HL-60 (cell line): Measurements from ENCODE around the gene KREMEN2.

Experiments used
- DNase-seq, 2 experiments: peaks; one replicate each; pipeline ENCODE4 v3.0.0-alpha.2; 2010 to 2020; ENCODE audit warnings: low read depth in 1 of 2, low spot score in 1 of 2
- H3K27ac ChIP-seq: fragments of 250-450 bp; sonication (Bioruptor Pico); replicated peaks from 2 replicates; pipeline ENCODE4 v1.5.1; 2020; ENCODE audit warnings: mild to moderate bottlenecking, moderate library complexity
- H3K27me3 ChIP-seq: fragments of 250-450 bp; sonication (Bioruptor Pico); 2 replicates; pipeline ENCODE4 v1.5.1; 2021; ENCODE audit warnings: mild to moderate bottlenecking, moderate library complexity; ENCODE audit not compliant: insufficient read depth, poor library complexity, severe bottlenecking
- H3K4me3 ChIP-seq: replicated peaks from 2 replicates; pipeline ENCODE4 v1.5.1; 2011; ENCODE audit warnings: mild to moderate bottlenecking, control low read depth, low read length; ENCODE audit not compliant: insufficient read depth
- GABPA ChIP-seq: IDR thresholded peaks from 2 replicates; pipeline ENCODE4 v1.6.1; 2012; ENCODE audit warnings: low read depth
- POLR2AphosphoS5 ChIP-seq: IDR thresholded peaks from 2 replicates; pipeline ENCODE4 v1.6.1; 2012; ENCODE audit warnings: low read depth
- SPI1 ChIP-seq: IDR thresholded peaks from 2 replicates; pipeline ENCODE4 v1.6.1; 2012; ENCODE audit warnings: low read depth, mild to moderate bottlenecking, borderline replicate concordance
- TF ChIP-seq, protein P1 (sequence below): IDR thresholded peaks from one replicate; pipeline ENCODE4 v1.5.1; 2011; ENCODE audit warnings: low read length, control low read depth, inconsistent platforms; ENCODE audit not compliant: insufficient read depth
- TF ChIP-seq, protein P2 (sequence below): IDR thresholded peaks from 2 replicates; pipeline ENCODE4 v1.6.1; 2012; ENCODE audit warnings: low read depth; ENCODE audit not compliant: insufficient replicate concordance

Gene KREMEN2

DNA sequence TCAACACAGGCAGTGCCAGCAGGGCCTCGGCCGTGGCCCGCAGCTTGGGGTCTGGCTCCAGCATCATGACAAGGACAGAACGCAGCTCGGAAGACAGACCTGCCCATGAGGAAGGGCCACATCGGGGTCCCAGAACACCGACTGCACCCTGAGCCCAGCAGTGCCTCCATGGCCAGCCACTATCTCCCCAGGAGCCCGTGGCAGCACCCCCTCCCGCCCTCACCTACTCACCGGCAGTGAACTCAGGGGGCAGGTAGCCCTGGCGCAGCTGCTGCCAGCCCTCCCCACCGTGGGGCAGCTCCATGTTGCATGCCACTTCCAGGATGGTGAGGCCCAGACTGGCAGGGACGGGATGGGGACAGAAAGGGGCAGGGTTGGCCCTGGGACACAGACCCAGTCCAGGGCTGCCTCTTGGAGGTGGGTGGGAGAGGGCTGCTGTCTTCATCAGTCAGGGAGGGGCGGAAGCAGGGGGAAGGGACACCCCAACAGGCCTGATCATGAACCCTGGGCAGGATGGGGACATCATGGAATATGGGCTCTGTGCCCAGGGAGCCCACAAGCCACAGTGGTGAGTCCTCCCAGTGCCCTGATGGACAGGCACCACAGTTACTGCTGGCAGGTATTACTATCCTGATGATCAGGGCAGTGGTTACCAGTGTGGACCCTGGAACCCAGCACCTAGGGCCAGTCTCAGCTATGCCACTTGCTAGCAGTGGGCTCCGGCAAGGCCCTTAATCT is 10.4 kb downstream of the KREMEN2 start:
- TF ChIP-seq POLR2AphosphoS5 (peak; percentile 66), SPI1 (no peak), GABPA (no peak)
- H3K27ac ChIP-seq: no peak overlapping the region
- no peaks in the 10 kb centered on the region for H3K27me3 ChIP-seq
- DNase-seq: no peak
- H3K4me3 ChIP-seq: no peak overlapping the region

DNA sequence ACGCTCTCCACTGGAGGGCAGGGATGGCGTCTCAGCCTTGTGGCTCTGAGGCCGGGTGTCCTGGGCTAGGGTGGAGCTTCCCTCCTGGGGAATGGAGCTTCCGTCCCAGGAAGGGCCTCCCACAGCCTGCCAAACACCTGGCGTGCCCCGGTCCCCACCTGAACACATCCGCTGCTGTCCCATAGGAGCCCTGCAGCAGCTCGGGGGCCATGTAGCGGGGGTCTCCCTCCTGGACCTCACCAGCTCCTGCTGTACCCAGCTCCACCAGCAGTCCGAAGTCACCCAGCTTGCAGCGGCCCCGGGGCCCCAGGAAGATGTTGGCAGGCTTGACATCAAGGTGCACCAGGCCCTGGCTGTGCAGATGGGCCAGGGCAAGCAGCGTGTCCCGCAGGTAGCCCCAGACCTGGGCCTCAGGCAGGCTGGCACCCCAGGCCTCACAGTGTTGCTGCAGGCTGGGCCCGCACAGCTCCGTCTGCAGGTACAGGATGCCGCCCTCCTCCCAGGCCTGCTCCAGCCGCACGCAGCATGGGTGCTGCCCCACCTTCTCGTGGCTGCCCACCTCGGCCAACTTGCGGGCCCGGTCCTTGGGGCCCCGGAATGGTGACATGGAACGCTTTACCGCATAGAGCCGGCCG is 11.2 kb downstream of the KREMEN2 start:
- DNase-seq: no peak
- TF ChIP-seq, protein P1, sequence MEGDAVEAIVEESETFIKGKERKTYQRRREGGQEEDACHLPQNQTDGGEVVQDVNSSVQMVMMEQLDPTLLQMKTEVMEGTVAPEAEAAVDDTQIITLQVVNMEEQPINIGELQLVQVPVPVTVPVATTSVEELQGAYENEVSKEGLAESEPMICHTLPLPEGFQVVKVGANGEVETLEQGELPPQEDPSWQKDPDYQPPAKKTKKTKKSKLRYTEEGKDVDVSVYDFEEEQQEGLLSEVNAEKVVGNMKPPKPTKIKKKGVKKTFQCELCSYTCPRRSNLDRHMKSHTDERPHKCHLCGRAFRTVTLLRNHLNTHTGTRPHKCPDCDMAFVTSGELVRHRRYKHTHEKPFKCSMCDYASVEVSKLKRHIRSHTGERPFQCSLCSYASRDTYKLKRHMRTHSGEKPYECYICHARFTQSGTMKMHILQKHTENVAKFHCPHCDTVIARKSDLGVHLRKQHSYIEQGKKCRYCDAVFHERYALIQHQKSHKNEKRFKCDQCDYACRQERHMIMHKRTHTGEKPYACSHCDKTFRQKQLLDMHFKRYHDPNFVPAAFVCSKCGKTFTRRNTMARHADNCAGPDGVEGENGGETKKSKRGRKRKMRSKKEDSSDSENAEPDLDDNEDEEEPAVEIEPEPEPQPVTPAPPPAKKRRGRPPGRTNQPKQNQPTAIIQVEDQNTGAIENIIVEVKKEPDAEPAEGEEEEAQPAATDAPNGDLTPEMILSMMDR: no peak
- TF ChIP-seq, protein P2, sequence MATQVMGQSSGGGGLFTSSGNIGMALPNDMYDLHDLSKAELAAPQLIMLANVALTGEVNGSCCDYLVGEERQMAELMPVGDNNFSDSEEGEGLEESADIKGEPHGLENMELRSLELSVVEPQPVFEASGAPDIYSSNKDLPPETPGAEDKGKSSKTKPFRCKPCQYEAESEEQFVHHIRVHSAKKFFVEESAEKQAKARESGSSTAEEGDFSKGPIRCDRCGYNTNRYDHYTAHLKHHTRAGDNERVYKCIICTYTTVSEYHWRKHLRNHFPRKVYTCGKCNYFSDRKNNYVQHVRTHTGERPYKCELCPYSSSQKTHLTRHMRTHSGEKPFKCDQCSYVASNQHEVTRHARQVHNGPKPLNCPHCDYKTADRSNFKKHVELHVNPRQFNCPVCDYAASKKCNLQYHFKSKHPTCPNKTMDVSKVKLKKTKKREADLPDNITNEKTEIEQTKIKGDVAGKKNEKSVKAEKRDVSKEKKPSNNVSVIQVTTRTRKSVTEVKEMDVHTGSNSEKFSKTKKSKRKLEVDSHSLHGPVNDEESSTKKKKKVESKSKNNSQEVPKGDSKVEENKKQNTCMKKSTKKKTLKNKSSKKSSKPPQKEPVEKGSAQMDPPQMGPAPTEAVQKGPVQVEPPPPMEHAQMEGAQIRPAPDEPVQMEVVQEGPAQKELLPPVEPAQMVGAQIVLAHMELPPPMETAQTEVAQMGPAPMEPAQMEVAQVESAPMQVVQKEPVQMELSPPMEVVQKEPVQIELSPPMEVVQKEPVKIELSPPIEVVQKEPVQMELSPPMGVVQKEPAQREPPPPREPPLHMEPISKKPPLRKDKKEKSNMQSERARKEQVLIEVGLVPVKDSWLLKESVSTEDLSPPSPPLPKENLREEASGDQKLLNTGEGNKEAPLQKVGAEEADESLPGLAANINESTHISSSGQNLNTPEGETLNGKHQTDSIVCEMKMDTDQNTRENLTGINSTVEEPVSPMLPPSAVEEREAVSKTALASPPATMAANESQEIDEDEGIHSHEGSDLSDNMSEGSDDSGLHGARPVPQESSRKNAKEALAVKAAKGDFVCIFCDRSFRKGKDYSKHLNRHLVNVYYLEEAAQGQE: no peak
- TF ChIP-seq GABPA (no peak), POLR2AphosphoS5 (no peak), SPI1 (no peak)
- no peaks in the 10 kb centered on the region for H3K27me3 ChIP-seq
- H3K4me3 ChIP-seq: no peak overlapping the region
- H3K27ac ChIP-seq: no peak overlapping the region

DNA sequence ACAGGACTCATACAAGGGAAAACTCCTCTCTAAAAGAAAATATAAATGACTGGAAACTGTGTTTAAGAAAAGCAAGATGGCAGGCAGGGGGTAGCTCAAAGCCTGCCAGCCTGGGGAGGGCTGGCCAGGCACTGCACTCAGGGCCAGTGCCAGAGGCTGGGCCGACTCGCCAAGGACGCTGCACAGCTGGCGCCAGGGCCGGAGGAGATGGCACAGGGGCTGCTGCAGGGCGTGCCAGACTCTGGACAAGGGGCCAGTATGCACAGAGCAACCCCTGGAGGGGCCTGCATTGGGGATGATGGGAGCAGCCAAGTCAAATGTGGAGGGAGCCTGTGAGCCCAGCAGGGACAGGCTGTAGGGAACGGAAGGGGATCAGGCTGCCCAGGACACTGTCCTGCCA is 12.1 kb downstream of the KREMEN2 start:
- Histone ChIP-seq H3K27ac (no peak overlapping the region), H3K27me3 (no peaks in the 10 kb centered on the region), H3K4me3 (no peak overlapping the region)

More for the DNA sequence above, 12.1 kb downstream of the KREMEN2 start:
- no peak for DNase-seq
- TF ChIP-seq POLR2AphosphoS5 (no peak), GABPA (no peak), SPI1 (no peak)
- TF ChIP-seq, protein P1: no peak
- TF ChIP-seq, protein P2: no peak
